Panc1 (cell line): ENCODE measurements around the gene ZSCAN31. TPM values are rescaled to one million over a fixed set of nuclear protein-coding genes. Genes with fewer than 3 reads are reported as not detected.

Source experiments
- ATAC-seq: fragments of 200-7000 bp; cut with Tn5 transposase; 2 replicates; pipeline ENCODE4 v1.9.1; 2020; ENCODE audit warnings: mild to moderate bottlenecking, moderate library complexity
- BruUV-seq: library from RNA; stranded (reverse); fragments of 400-500 nt; replicated peaks from 2 replicates; lab custom pipeline; 2021; lab: Mats Ljungman, UMichigan
- CTCF ChIA-PET: fragments of 300-600 bp; sonication (Branson Sonifier 250); formaldehyde crosslinking; loops from one replicate; lab custom pipeline; 2022; ENCODE audit warnings: antibody characterized with exemption; lab: Charles Lee
- POLR2A ChIA-PET: fragments of 300-600 bp; sonication (Branson Sonifier 250); formaldehyde crosslinking; loops from one replicate; lab custom pipeline; 2022; ENCODE audit warnings: antibody characterized with exemption; lab: Charles Lee
- DNase-seq: peaks from one replicate; pipeline ENCODE4 v3.0.0-alpha.2; 2010; ENCODE audit warnings: low read depth, low spot score
- H3K27ac ChIP-seq: 2 replicates; pipeline ENCODE4 v1.5.1; 2011; ENCODE audit warnings: mild to moderate bottlenecking, low read length, inconsistent platforms
- H3K27me3 ChIP-seq: fragments of 200-500 bp; sonication (Bioruptor generic); 2 replicates; pipeline ENCODE4 v1.6.0; 2014; ENCODE audit warnings: low read length, inconsistent platforms; ENCODE audit not compliant: control insufficient read depth, insufficient read depth
- H3K36me3 ChIP-seq: fragments of 200-500 bp; sonication (Bioruptor generic); 2 replicates; pipeline ENCODE4 v1.5.1; 2014; ENCODE audit warnings: inconsistent platforms, mild to moderate bottlenecking, low read length, moderate library complexity; ENCODE audit not compliant: control insufficient read depth, insufficient read depth
- H3K4me1 ChIP-seq: 2 replicates; pipeline ENCODE4 v1.5.1; 2011; ENCODE audit warnings: inconsistent platforms, mild to moderate bottlenecking, low read length, moderate library complexity; ENCODE audit not compliant: control insufficient read depth, insufficient read depth
- H3K4me3 ChIP-seq, 2 experiments: 2 replicates each; pipeline ENCODE4 v1.5.1; 2011 to 2012; ENCODE audit warnings: low read depth in 2 of 2, low read length in 2 of 2, mild to moderate bottlenecking in 2 of 2, inconsistent platforms in 1 of 2, moderate library complexity in 1 of 2
- H3K9me3 ChIP-seq: fragments of 200-500 bp; sonication (Bioruptor generic); 2 replicates; pipeline ENCODE4 v1.5.1; 2014; ENCODE audit warnings: low read depth, mild to moderate bottlenecking, inconsistent platforms, low read length, moderate library complexity; ENCODE audit not compliant: control insufficient read depth, insufficient read depth
- CTCF ChIP-seq: fragments of 450-650 bp; IDR thresholded peaks from 2 replicates; pipeline ENCODE4 v1.5.1; 2017; ENCODE audit warnings: mild to moderate bottlenecking
- POLR2AphosphoS5 ChIP-seq: IDR thresholded peaks from 2 replicates; pipeline ENCODE4 v1.6.1; 2012; ENCODE audit warnings: mild to moderate bottlenecking, low read depth, low read length, moderate library complexity
- REST ChIP-seq, 2 experiments: IDR thresholded peaks; 2 replicates each; pipeline ENCODE4 v1.6.1; 2011 to 2012; ENCODE audit warnings: low read depth in 2 of 2, control low read depth in 1 of 2, low read length in 1 of 2, mild to moderate bottlenecking in 1 of 2, moderate library complexity in 1 of 2; ENCODE audit not compliant: insufficient read depth in 1 of 2
- SIN3A ChIP-seq: IDR thresholded peaks from 2 replicates; pipeline ENCODE4 v1.6.1; 2012; ENCODE audit warnings: low read depth, mild to moderate bottlenecking, low read length, moderate library complexity, borderline replicate concordance; ENCODE audit not compliant: insufficient read depth
- TCF7L2 ChIP-seq: IDR thresholded peaks from 2 replicates; pipeline ENCODE4 v1.6.1; 2011; ENCODE audit warnings: mild to moderate bottlenecking, low read depth, low read length, inconsistent platforms
- in situ Hi-C: cut with HindIII; loops from 2 replicates; pipeline ENCODE4 v1.10.0; 2016; ENCODE audit warnings: low sequenced_read_pairs, low pct_unique_long_range_greater_than_20kb
- intact Hi-C: fragments of 100-400 bp; cut with micrococcal nuclease; formaldehyde crosslinking; loops from one replicate; pipeline ENCODE4 v1.10.0; 2022; ENCODE audit not compliant: unreplicated experiment
- total RNA-seq: library from RNA; stranded (reverse); gene quantifications from one replicate; pipeline ENCODE4 v1.2.1, GENCODE V29; 2021; ENCODE audit not compliant: unreplicated experiment

The ZSCAN31 gene
- total RNA-seq, 1 experiment from 2014 or later = 10.4 TPM

GRCh38 chr6:28356666-28357020, 20.7 kb upstream of the ZSCAN31 start:
- Histone ChIP-seq H3K4me1 (peaks cover 40% of the 10 kb centered on the region), H3K4me3 (peak overlapping the region in 1 of 2 experiments; percentile 76; a peak in 2 of 4 replicates), H3K27me3 (no peaks in the 10 kb centered on the region), H3K36me3 (no peaks in the 10 kb centered on the region), H3K27ac (peak overlapping the region; percentile 97), H3K9me3 (no peaks in the 10 kb centered on the region)
- ChIA-PET CTCF (interaction anchor here (0.6 to 1.6 kb wide), 9 partner anchors 22 to 584 kb away, joined by 3 to 8 read pairs (median 3); partner anchors contain the start of gene ZKSCAN8), POLR2A (interaction anchor here (0.7 to 0.8 kb wide), 2 partner anchors 21 to 595 kb away, joined by 3 read pairs; no protein-coding TSS in a partner anchor)
- 0 out of 2 replicates have a peak, but pooled peaks have one; percentile 4 for ATAC-seq
- BruUV-seq = no TSS peak
- DNase-seq = no peak
- in situ Hi-C loops (no loop called here), intact Hi-C loops (loop anchor here (2.0 to 10.0 kb wide), 2 partner anchors 136 to 452 kb away; no protein-coding TSS in a partner anchor)
- TF ChIP-seq CTCF (no peak), SIN3A (no peak), POLR2AphosphoS5 (no peak), REST (IDR thresholded peaks at IDR 0.05; ENCODE audit: insufficient read depth in 1 of 2, low read depth in 2 of 2, low read length in 1 of 2) (no peak), TCF7L2 (no peak)

GRCh38 chr6:28355743-28356665, 20.1 kb upstream of the ZSCAN31 start:
- ChIA-PET POLR2A (interaction anchor here (0.5 to 0.8 kb wide), 5 partner anchors 21 to 594 kb away, joined by 3 read pairs; partner anchors contain the start of gene ZKSCAN8), CTCF (interaction anchor here (0.6 to 1.6 kb wide), 12 partner anchors 22 to 584 kb away, joined by 3 to 11 read pairs (median 3); partner anchors contain the start of genes ZKSCAN8 and ZSCAN26)
- DNase-seq = peak; percentile 75
- TF ChIP-seq POLR2AphosphoS5 (0 out of 2 replicates have a peak, but pooled peaks have one; percentile 60), CTCF (peak; percentile 80), SIN3A (no peak)
- Histone ChIP-seq H3K27me3 (no peaks in the 10 kb centered on the region), H3K4me1 (peaks cover 42% of the 10 kb centered on the region), H3K9me3 (no peaks in the 10 kb centered on the region), H3K27ac (peak overlapping the region; percentile 97), H3K36me3 (no peaks in the 10 kb centered on the region), H3K4me3 (peak overlapping the region; percentile 58 to 76)
- BruUV-seq = no TSS peak
- in situ Hi-C loops = no loop called here
- ATAC-seq = peak; percentile 78
- intact Hi-C loops = loop anchor here (2.0 to 10.0 kb wide), 2 partner anchors 135 to 451 kb away; no protein-coding TSS in a partner anchor
